Transverse colon (tissue), 4 donors: ENCODE data around the gene SERINC1. TPM values are rescaled to one million over a fixed set of nuclear protein-coding genes. Genes with fewer than 3 reads are reported as not detected.
A peak's percentile ranks its signal among the peaks of the same experiment; 100 is the strongest.

Experiments used
- DNase-seq: peaks from one replicate; pipeline ENCODE4 v3.0.0-alpha.2; 2019
- H3K27ac ChIP-seq, 4 donors: fragments of 200-600 bp; sonication (generic); 2 replicates each; pipeline ENCODE4 v1.5.1; 2016 to 2018; ENCODE audit warnings: inconsistent platforms in 4 of 4
- H3K27me3 ChIP-seq: fragments of 200-600 bp; sonication (generic); 2 replicates; pipeline ENCODE4 v1.5.1; 2017; ENCODE audit warnings: inconsistent platforms
- H3K36me3 ChIP-seq, 4 donors: fragments of 200-600 bp; sonication (generic); 2 replicates each; pipeline ENCODE4 v1.5.1; 2017 to 2019; ENCODE audit warnings: inconsistent platforms in 4 of 4
- H3K4me1 ChIP-seq, 4 donors: fragments of 200-600 bp; sonication (generic); 2 replicates each; pipeline ENCODE4 v1.5.1; 2017 to 2020; ENCODE audit warnings: inconsistent platforms in 4 of 4
- H3K4me3 ChIP-seq, 4 donors: fragments of 200-600 bp; sonication (generic); 1 replicate in 1 of 4; 2 replicates in 3 of 4; pipeline versions ENCODE4 v1.5.1 to v1.6.1; 2017 to 2019; ENCODE audit warnings: inconsistent platforms in 4 of 4
- H3K9me3 ChIP-seq, 2 donors: fragments of 200-600 bp; sonication (generic); 2 replicates each; pipeline ENCODE4 v1.5.1; 2017 to 2019; ENCODE audit warnings: inconsistent platforms in 2 of 2
- CTCF ChIP-seq, 5 experiments: fragments of 200-600 bp in 3 of 5; fragments of 450-650 bp in 2 of 5; sonication (generic) in 3 of 5; IDR thresholded peaks; 1 replicate in 2 of 5; 2 replicates in 3 of 5; pipeline ENCODE4 v1.5.1; 2016 to 2017; ENCODE audit warnings: antibody characterized with exemption in 5 of 5, inconsistent platforms in 3 of 5, mild to moderate bottlenecking in 2 of 5, moderate library complexity in 1 of 5
- EP300 ChIP-seq: sonication (generic); formaldehyde crosslinking; IDR thresholded peaks from one replicate; pipeline ENCODE4 v1.6.1; 2017; ENCODE audit warnings: antibody characterized with exemption, low read depth
- POLR2A ChIP-seq: fragments of 450-650 bp; IDR thresholded peaks from one replicate; pipeline ENCODE4 v1.6.1; 2016; ENCODE audit warnings: antibody characterized with exemption, mild to moderate bottlenecking, moderate library complexity
- POLR2AphosphoS5 ChIP-seq, 3 donors: sonication (generic); formaldehyde crosslinking; IDR thresholded peaks; one replicate each; pipeline ENCODE4 v1.6.1; 2016; ENCODE audit warnings: antibody characterized with exemption in 3 of 3
- WGBS, 2 donors: methylation state at CpG; one replicate each; pipeline ENCODE4 v1.1.5; 2018; ENCODE audit warnings: low coverage in 1 of 2; 5-methylcytosine and 5-hydroxymethylcytosine counted together
- in situ Hi-C, 4 donors: fragments of 200-750 bp; cut with MboI; loops; one replicate each; pipeline versions ENCODE4 v1.15.0 to v1.15.1; 2017; ENCODE audit warnings: low sequenced_read_pairs in 3 of 4, low pct_ligation_motif_present in 1 of 4, low pct_unique_long_range_greater_than_20kb in 1 of 4
- intact Hi-C: fragments of 100-400 bp; cut with DNase I; formaldehyde crosslinking; loops from one replicate; pipeline ENCODE4 v1.15.1; 2023; ENCODE audit warnings: low total_unique reads
- total RNA-seq, 4 donors: library from RNA; depleted of rRNA; stranded (reverse); fragments of >200 nt; gene quantifications; one replicate each; pipeline ENCODE4 v1.1.0, GENCODE V29; 2016

The SERINC1 gene
- total RNA-seq, 4 donors from 2014 or later = 32.6 to 138 (median 87.0) TPM

- Histone ChIP-seq H3K27me3 (no peaks in the 10 kb centered on the region), H3K4me3 (no peak overlapping the region), H3K4me1 (no peaks in the 10 kb centered on the region), H3K36me3 (no peaks in the 10 kb centered on the region), H3K9me3 (no peaks in the 10 kb centered on the region), H3K27ac (no peak overlapping the region)
- intact Hi-C loops = loop anchor here (1.0 kb wide), 1 partner anchor 34 kb away; no protein-coding TSS in a partner anchor
- in situ Hi-C loops = loop anchor here in 1 of 4 donors (25.0 kb wide), 1 partner anchor 353 kb away; no protein-coding TSS in a partner anchor
- no peak for TF ChIP-seq EP300
- TF ChIP-seq CTCF (IDR thresholded peaks at IDR 0.05) = no peak
- TF ChIP-seq POLR2A = no peak
- TF ChIP-seq POLR2AphosphoS5 (IDR thresholded peaks at IDR 0.05) = no peak
- 72 to 90% methylated on average over 2 to 4 of the region's 4 CpGs for WGBS, 2 donors
- DNase-seq = no peak
Observed at GRCh38 chr6:122484760-122485159, 13.2 kb upstream of the SERINC1 start.

GRCh38 chr6:122482750-122483080 is 11.1 kb upstream of the SERINC1 start:
- no peak for DNase-seq
- 66 to 100% methylated on average over 1 to 7 of the region's 7 CpGs for WGBS, 2 donors
- Histone ChIP-seq H3K36me3 (no peaks in the 10 kb centered on the region), H3K4me3 (no peak overlapping the region), H3K27me3 (no peaks in the 10 kb centered on the region), H3K27ac (no peak overlapping the region), H3K9me3 (no peaks in the 10 kb centered on the region), H3K4me1 (no peaks in the 10 kb centered on the region)
- intact Hi-C loops (no loop called here), in situ Hi-C loops (loop anchor here in 1 of 4 donors (25.0 kb wide), 1 partner anchor 355 kb away; no protein-coding TSS in a partner anchor)
- TF ChIP-seq POLR2A (no peak), EP300 (no peak), POLR2AphosphoS5 (IDR thresholded peaks at IDR 0.05) (no peak), CTCF (IDR thresholded peaks at IDR 0.05) (no peak)

GRCh38 chr6:122476131-122476530 is 4.5 kb upstream of the SERINC1 start:
- no peaks in the 10 kb centered on the region for H3K9me3 ChIP-seq
- H3K27me3 ChIP-seq = no peaks in the 10 kb centered on the region
- TF ChIP-seq CTCF (IDR thresholded peaks at IDR 0.05) (peak; percentile 17 to 33 (median 26)), POLR2AphosphoS5 (IDR thresholded peaks at IDR 0.05) (no peak)
- in situ Hi-C loops = loop anchor here in 1 of 4 donors (10.0 to 25.0 kb wide), 2 partner anchors 81 to 361 kb away; partner anchors contain the start of gene HSF2
- intact Hi-C loops = no loop called here
- no peaks in the 10 kb centered on the region for H3K36me3 ChIP-seq
- peaks cover 0 to 7% (median 3%) of the 10 kb centered on the region in 4 donors for H3K4me1 ChIP-seq
- no peak overlapping the region for H3K27ac ChIP-seq
- DNase-seq = no peak
- H3K4me3 ChIP-seq = no peak overlapping the region

- in situ Hi-C loops (loop anchor here in 1 of 4 donors (10.0 kb wide), 1 partner anchor 77 kb away; the partner anchor contains the start of gene HSF2), intact Hi-C loops (loop anchor here (5.0 kb wide), 1 partner anchor 65 kb away; no protein-coding TSS in a partner anchor)
- Histone ChIP-seq H3K4me3 (peak overlapping the region; percentile 45 to 87 (median 73)), H3K27ac (peak overlapping the region; percentile 88 to 95 (median 92)), H3K9me3 (no peaks in the 10 kb centered on the region), H3K27me3 (no peaks in the 10 kb centered on the region), H3K4me1 (peaks cover 0 to 43% (median 18%) of the 10 kb centered on the region in 4 donors), H3K36me3 (no peaks in the 10 kb centered on the region)
- WGBS, 2 donors = 0 to 5% methylated on average over 6 to 8 of the region's 8 CpGs
- TF ChIP-seq POLR2AphosphoS5 (IDR thresholded peaks at IDR 0.05) = no peak
- TF ChIP-seq EP300 = no peak
- no peak for TF ChIP-seq CTCF (IDR thresholded peaks at IDR 0.05)
- TF ChIP-seq POLR2A = no peak
- DNase-seq = no peak
Observed at GRCh38 chr6:122472022-122472340, 374 bp upstream of the SERINC1 start.
